Glutamatergic neuron (in vitro differentiated cells): Measurements from ENCODE around the gene TCERG1L. TPM values are rescaled to one million over a fixed set of nuclear protein-coding genes. Genes with fewer than 3 reads are reported as not detected.

Experiments
- DNase-seq: peaks from one replicate; pipeline ENCODE4 v3.0.0; 2022
- H3K27ac Mint-ChIP-seq: one replicate; pipeline ENCODE4 v1.8.0; 2020; ENCODE audit warnings: mild to moderate bottlenecking, mixed read lengths, inconsistent platforms; ENCODE audit not compliant: unreplicated experiment
- H3K27me3 Mint-ChIP-seq: one replicate; pipeline ENCODE4 v1.8.0; 2020; ENCODE audit warnings: mild to moderate bottlenecking, moderate library complexity, mixed read lengths, inconsistent platforms; ENCODE audit not compliant: unreplicated experiment
- H3K36me3 Mint-ChIP-seq: one replicate; pipeline ENCODE4 v1.8.0; 2020; ENCODE audit warnings: mild to moderate bottlenecking, mixed read lengths, inconsistent platforms; ENCODE audit not compliant: unreplicated experiment
- H3K4me1 Mint-ChIP-seq: one replicate; pipeline ENCODE4 v1.8.0; 2020; ENCODE audit warnings: mild to moderate bottlenecking, low read depth, mixed read lengths, inconsistent platforms; ENCODE audit not compliant: unreplicated experiment
- H3K4me3 Mint-ChIP-seq: one replicate; pipeline ENCODE4 v1.8.0; 2020; ENCODE audit warnings: mild to moderate bottlenecking, mixed read lengths, inconsistent platforms; ENCODE audit not compliant: unreplicated experiment
- H3K9me3 Mint-ChIP-seq: one replicate; pipeline ENCODE4 v1.8.0; 2020; ENCODE audit warnings: mild to moderate bottlenecking, moderate library complexity, mixed read lengths, inconsistent platforms; ENCODE audit not compliant: unreplicated experiment
- total RNA-seq: library from RNA; stranded (reverse); fragmentation: NEBNext Ultra II Directional; extraction: Animal tissue kit (Norgen Biotek cat#: 25700); gene quantifications from one replicate; pipeline ENCODE4 v1.2.1, GENCODE V29; 2021; ENCODE audit not compliant: unreplicated experiment
- TF ChIP-seq, protein P1 (sequence below): fragments of 200-600 bp; sonication (generic); IDR thresholded peaks from one replicate; pipeline ENCODE4 v1.5.0; 2021; ENCODE audit not compliant: partially characterized antibody, unreplicated experiment

TCERG1L gene
- total RNA-seq, 1 donor from 2014 or later = 2.2 TPM

DNA sequence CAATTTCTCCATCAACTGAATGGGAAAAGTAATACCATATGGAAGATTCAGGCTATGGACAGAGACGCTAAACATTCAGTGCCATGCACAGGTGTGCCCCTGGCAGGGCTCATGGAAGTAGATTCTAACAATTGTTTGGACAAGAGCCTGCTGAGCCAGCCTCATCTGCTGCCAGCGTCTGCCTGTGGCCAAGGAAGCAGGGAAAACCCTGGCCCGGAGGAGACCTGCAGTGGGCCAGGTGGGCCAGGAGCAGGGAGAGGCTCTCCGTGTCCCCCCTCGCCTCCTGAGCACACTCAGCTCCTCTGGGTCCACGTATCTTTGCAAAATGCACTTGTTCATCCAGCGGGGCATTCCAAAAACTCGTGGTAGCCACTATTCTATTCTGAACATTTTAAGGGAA lies 130.1 kb downstream of the TCERG1L start:
- peaks cover 8% of the 10 kb centered on the region for H3K9me3 Mint-ChIP-seq
- H3K27ac Mint-ChIP-seq = no peak overlapping the region
- TF ChIP-seq, protein P1, sequence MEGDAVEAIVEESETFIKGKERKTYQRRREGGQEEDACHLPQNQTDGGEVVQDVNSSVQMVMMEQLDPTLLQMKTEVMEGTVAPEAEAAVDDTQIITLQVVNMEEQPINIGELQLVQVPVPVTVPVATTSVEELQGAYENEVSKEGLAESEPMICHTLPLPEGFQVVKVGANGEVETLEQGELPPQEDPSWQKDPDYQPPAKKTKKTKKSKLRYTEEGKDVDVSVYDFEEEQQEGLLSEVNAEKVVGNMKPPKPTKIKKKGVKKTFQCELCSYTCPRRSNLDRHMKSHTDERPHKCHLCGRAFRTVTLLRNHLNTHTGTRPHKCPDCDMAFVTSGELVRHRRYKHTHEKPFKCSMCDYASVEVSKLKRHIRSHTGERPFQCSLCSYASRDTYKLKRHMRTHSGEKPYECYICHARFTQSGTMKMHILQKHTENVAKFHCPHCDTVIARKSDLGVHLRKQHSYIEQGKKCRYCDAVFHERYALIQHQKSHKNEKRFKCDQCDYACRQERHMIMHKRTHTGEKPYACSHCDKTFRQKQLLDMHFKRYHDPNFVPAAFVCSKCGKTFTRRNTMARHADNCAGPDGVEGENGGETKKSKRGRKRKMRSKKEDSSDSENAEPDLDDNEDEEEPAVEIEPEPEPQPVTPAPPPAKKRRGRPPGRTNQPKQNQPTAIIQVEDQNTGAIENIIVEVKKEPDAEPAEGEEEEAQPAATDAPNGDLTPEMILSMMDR = no peak
- no peaks in the 10 kb centered on the region for H3K4me1 Mint-ChIP-seq
- H3K27me3 Mint-ChIP-seq = peaks cover 4% of the 10 kb centered on the region
- H3K36me3 Mint-ChIP-seq = peaks cover 7% of the 10 kb centered on the region
- H3K4me3 Mint-ChIP-seq = no peak overlapping the region
- no peak for DNase-seq

DNA sequence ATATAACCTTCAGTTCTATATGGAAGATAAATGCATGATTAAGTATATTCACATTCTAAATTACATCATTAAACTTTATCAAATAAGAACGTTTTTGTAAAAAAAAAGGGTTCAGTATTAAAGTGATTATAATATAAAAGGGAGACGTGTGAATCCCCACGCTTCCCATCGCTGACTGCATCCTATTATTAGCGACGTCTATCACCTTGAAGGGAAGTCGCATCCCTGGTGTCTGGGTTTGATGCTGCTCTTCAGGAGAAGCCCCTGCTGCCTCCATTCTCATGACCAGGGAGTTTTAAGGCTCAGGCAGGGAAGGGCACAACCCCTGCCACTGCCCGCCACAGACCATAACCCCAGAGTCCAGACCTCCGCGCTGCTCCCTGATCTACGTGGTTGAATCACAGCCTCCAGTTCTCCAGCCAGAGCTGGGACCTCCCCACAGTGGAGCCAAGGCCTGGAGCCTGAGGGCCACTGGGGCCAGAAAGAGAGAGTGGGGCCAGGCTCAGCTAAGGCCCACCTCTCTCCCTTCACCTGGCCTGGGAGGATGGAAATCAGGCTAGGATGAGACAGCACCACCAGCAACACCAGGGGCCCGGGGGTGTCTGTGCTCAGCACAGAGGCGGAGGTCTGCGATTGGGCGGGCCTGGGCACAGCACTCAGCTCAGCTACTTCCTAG lies 130.6 kb downstream of the TCERG1L start:
- Mint-ChIP-seq H3K36me3 (peaks cover 6% of the 10 kb centered on the region), H3K9me3 (peaks cover 8% of the 10 kb centered on the region), H3K4me1 (no peaks in the 10 kb centered on the region), H3K27ac (no peak overlapping the region), H3K27me3 (peaks cover 2% of the 10 kb centered on the region), H3K4me3 (no peak overlapping the region)
- TF ChIP-seq, protein P1 = no peak
- DNase-seq = no peak

DNA sequence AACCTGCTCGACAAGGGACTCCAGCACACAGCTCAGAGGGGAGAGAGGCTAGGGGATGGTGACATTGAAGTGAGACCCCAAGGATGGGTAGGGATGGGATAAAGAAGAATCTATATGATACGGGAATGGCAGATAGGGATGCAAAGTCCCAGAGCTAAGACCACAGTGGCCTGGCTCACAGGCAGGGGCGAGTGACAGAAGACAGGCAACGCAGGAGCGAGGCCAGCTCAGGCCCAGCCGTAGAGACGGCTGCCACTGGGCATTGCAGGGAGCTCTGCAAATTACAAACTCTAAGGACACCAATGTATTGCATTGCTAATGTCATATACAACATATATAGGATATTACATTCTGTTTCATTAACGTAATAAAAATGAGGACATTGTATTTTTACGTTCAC lies 131.4 kb downstream of the TCERG1L start:
- Mint-ChIP-seq H3K27me3 (peaks cover 2% of the 10 kb centered on the region), H3K4me1 (no peaks in the 10 kb centered on the region), H3K36me3 (no peaks in the 10 kb centered on the region)

DNA sequence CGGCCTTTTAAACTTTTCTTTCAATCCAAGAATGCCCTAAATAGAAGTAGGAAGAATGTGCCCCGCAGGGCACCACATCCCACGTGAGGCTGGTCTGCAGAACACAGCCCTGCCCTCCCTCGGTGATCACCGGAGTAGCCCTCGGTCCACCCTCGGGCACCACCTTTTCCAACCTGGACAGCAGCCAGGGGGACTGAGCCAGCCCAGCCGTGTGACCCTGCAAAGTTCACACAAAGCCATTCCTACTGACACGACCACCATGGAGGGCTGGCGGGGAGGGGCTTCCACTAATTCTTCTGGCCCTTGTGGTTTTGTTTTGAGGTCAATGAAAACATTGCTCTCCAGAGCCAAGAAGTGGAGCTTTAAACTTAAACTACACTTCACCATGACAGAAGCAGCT lies 132.2 kb downstream of the TCERG1L start:
- no peak for DNase-seq
- H3K36me3 Mint-ChIP-seq = no peaks in the 10 kb centered on the region
- H3K27me3 Mint-ChIP-seq = peaks cover 2% of the 10 kb centered on the region
- no peak overlapping the region for H3K27ac Mint-ChIP-seq
- peaks cover 11% of the 10 kb centered on the region for H3K9me3 Mint-ChIP-seq
- TF ChIP-seq, protein P1 = no peak
- H3K4me3 Mint-ChIP-seq = no peak overlapping the region
- H3K4me1 Mint-ChIP-seq = no peaks in the 10 kb centered on the region

More for the DNA sequence above, 131.4 kb downstream of the TCERG1L start:
- DNase-seq = no peak
- TF ChIP-seq, protein P1 = no peak
- H3K27ac Mint-ChIP-seq = no peak overlapping the region
- H3K9me3 Mint-ChIP-seq = peaks cover 11% of the 10 kb centered on the region
- no peak overlapping the region for H3K4me3 Mint-ChIP-seq

DNA sequence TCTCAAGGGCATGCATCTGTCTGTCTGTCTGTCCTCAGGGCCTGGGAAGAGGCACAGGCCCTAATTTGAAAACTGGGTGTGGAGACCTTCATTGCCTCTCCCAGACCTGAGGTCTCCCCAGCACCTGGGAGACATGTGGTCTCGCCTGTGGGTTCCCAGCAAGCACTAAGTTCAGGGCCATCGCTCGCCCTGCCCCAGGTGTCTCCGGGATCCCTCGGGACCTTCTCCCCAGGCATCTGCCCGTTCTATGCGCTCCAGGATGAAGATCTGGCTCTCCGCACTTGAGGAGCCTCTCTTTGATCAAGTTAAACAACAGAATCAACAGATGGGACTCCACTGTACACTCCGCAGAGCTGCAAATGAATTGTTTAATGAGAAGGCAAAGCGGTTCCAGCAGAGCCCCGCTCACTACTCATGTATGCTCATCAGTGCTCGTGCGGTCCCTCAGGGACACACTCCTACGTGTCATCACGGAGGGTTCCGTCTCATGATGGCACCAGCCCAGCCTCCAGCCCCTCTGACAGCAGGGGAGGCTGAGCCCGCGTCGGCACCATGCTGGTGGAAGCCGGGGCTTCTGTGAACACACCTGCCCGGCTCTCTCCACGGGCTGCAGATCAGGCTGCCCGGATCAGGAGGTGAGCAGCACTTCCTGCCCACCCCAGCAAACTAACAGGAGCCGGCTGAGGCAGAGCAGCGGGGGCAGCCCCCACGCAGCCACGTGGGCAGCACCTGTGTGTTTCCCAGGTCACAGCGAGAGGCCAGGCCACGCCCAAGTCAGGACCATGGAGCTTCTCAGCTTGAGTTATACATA lies 132.8 kb downstream of the TCERG1L start:
- Mint-ChIP-seq H3K9me3 (peaks cover 10% of the 10 kb centered on the region), H3K4me3 (no peak overlapping the region), H3K36me3 (no peaks in the 10 kb centered on the region), H3K27ac (no peak overlapping the region), H3K4me1 (no peaks in the 10 kb centered on the region), H3K27me3 (peaks cover 2% of the 10 kb centered on the region)
- no peak for DNase-seq
- TF ChIP-seq, protein P1 = no peak
